ENCODE data around the gene SDC4. TPM values are rescaled to one million over a fixed set of nuclear protein-coding genes. Genes with fewer than 3 reads are reported as not detected.

Gene SDC4
- total and polyA plus RNA-seq, 9 of the 15 experiments (the other 6 are each of a cell fraction or from before 2014, with no cell fraction given): 2.1 to 10.7 (median 6.3) TPM

GRCh38 chr20:45362804-45363610 lies 14.8 kb upstream of the SDC4 start, which contains the start of gene SYS1 (continued):
- TF ChIP-seq E4F1 (CRISPR knock-in tag; IDR thresholded peaks at IDR 0.05; ENCODE audit: borderline replicate concordance) (no peak), PHB2 (IDR thresholded peaks at IDR 0.05; ENCODE audit: low read depth) (no peak), ZFP36 (IDR thresholded peaks at IDR 0.05; ENCODE audit: low read depth, low read length, partially characterized antibody) (no peak), MTA2 (IDR thresholded peaks at IDR 0.05; ENCODE audit: low read depth) (no peak), ELK3 (CRISPR knock-in tag; IDR thresholded peaks at IDR 0.05) (no peak), TFAM (CRISPR knock-in tag; conservative IDR thresholded peaks at IDR 0.05) (no peak), L3MBTL2 (IDR thresholded peaks at IDR 0.05) (peak; percentile 68), PRPF4 (IDR thresholded peaks at IDR 0.05; ENCODE audit: insufficient read depth, low read depth, low read length, poor library complexity, severe bottlenecking) (no peak), PTRF (tag; IDR thresholded peaks at IDR 0.05) (no peak), ZNF449 (CRISPR knock-in tag; IDR thresholded peaks at IDR 0.05) (no peak), GTF2B (IDR thresholded peaks at IDR 0.05; ENCODE audit: extremely low read depth, insufficient read length) (no peak), ZFP91 (CRISPR knock-in tag; IDR thresholded peaks at IDR 0.05) (0 out of 2 replicates have a peak, but pooled peaks have one; percentile 27), ZFX (CRISPR knock-in tag; IDR thresholded peaks at IDR 0.05) (peak; percentile 86), SPI1 (IDR thresholded peaks at IDR 0.05; ENCODE audit: borderline replicate concordance, low read depth, low read length) (peak; percentile 81), PHF21A (IDR thresholded peaks at IDR 0.05; ENCODE audit: borderline replicate concordance, low read depth) (no peak), ZNF3 (CRISPR knock-in tag; IDR thresholded peaks at IDR 0.05) (no peak), GMEB1 (CRISPR knock-in tag; IDR thresholded peaks at IDR 0.05) (peak; percentile 85), U2AF2 (optimal IDR thresholded peaks at IDR 0.05; ENCODE audit: low read depth, low read length) (no peak), CBFB (CRISPR knock-in tag; IDR thresholded peaks at IDR 0.05) (no peak)

Measured in K562 (cell line).